Suprapubic skin (tissue), 3 donors: ENCODE results near the gene CEACAM6.

Experiments
- CTCF ChIP-seq, 2 donors: fragments of 200-600 bp in 1 of 2; fragments of 450-650 bp in 1 of 2; sonication (generic) in 1 of 2; IDR thresholded peaks; one replicate each; pipeline ENCODE4 v1.5.1; 2016 to 2019; ENCODE audit warnings: antibody characterized with exemption in 2 of 2, mild to moderate bottlenecking in 1 of 2, moderate library complexity in 1 of 2
- EP300 ChIP-seq: sonication (generic); formaldehyde crosslinking; IDR thresholded peaks from one replicate; pipeline ENCODE4 v1.6.1; 2017; ENCODE audit warnings: antibody characterized with exemption
- POLR2A ChIP-seq, 2 donors: fragments of 450-650 bp; IDR thresholded peaks; one replicate each; pipeline ENCODE4 v1.6.1; 2017; ENCODE audit warnings: antibody characterized with exemption in 2 of 2, mild to moderate bottlenecking in 2 of 2, moderate library complexity in 2 of 2

- no peak for TF ChIP-seq CTCF (IDR thresholded peaks at IDR 0.05)
- TF ChIP-seq EP300, result no peak
- no peak for TF ChIP-seq POLR2A (IDR thresholded peaks at IDR 0.05)
Observed at GRCh38 chr19:41801792-41802211, 46.5 kb downstream of the CEACAM6 start.
